HG02571 (cell line): Measurements from ENCODE around the gene NKX6-1.

Experiments used
- ATAC-seq: cut with Tn5 transposase; IDR thresholded peaks from one replicate; pipeline ENCODE4 v1.9.1; 2021; ENCODE audit warnings: mild to moderate bottlenecking, moderate library complexity; ENCODE audit not compliant: unreplicated experiment

Gene NKX6-1

DNA sequence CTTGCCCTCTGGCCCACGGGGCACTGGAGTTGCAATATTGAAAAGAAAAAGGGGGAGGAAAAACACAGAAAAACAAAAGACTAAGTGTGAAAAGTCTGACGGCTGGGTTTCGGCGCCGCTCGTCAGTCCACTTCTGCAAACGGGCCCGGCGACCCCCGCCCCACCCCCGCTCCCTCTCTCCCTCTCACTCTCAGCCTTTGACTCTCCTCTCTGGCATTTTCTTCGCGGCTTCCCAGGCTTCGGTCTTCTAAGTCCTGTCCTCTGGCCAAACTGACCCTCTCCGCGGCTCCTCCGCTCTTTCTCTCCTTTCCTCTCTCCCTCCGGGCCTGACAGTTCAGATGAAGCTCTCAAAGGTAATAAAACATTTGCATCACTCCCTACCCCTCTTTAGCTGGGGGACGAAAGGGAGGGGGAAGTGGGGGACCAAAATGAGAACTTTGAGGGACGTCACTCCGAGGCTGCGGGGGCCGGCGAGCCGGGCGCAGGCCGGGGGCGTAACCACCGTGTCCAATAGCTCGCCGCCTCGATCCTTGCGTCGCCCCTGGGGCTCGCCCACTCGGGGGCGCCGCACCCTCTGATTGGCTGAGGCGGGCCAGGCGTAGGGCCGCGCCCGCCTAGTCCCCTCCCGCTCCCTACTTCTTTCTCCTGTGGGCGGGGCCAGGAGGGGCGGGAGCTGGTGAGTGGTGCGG lies at the start of gene NKX6-1:
Gene NKX6-1 (minus strand): TSS at position 358 of the 689 bp plus-strand sequence. CDS start 1,064 bp downstream, outside the sequence.
- no peak for ATAC-seq

DNA sequence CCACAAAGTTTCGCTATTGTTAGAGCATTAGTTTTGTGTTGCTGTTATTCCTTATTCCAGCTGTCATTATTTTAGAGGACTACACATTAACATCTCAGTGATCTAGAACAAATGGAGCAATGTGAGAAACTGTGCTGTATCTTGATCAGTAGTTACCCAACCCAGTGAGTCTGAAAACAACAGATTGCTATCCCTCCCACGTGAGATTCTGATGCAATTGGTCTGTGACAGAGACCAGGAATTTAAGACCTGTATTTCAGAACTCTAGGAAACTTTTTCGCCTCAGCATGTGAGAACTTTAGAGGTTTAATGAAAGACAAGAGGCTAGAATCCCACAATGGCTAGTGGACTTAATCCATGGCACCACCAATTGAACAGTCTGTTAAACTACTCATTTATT lies 48.1 kb upstream of the NKX6-1 start:
- no peak for ATAC-seq

DNA sequence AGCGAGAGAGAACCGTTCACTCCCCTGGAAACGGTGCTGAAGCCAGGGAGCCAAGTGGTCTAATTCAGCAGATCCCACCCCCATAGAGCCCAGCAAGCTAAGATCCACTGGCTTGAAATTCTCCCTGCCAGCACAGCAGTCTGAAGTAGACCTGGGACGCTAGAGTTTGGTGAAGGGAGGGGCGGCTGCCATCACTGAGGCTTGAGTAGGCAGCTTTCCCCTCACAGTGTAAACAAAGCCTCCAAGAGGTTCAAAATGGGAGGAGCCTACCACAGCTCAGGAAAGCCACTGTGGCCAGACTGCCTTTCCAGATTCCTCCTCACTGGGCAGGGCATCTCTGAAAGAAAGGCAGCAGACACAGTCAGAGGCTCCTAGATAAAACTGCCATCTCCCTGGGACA lies 46.0 kb upstream of the NKX6-1 start:
- ATAC-seq, result no peak

DNA sequence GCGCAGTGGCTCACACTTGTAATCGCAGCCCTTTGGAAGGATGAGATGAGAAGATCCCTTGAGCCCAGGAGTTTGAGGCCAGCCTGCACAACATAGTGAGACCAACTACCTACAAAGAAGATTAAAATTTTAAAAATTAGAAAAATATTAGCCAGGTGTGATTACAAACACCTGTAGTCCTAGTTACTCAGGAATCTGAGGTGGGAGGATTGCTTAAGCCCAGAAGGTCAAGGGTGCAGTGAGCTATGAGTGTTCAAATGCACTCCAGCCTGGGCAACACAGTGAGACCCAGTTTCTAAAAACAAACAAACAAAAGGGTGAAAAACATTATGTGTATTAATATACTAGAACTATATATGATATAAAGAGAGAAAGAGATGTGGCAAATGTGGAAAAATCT lies 36.8 kb upstream of the NKX6-1 start:
- ATAC-seq, result no peak

DNA sequence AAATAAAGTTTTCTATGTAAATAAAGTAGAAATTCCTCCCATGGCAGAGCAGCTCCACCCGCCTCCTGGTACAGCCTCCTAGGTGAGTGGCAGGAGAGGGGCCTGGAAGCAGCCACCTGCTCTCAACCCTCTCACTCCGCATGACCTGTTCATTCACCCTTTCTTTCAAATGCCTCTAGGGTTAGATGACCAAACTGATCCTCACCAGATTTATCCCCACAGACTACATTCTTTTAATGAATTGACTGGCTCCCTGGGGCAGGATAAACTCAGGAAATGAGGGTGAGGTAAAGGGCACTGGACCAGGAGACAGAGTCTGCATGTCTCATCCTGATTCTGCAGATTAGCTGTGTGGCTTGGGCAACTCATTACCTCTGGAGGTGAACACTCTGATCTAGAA lies 32.6 kb upstream of the NKX6-1 start:
- ATAC-seq, result no peak

DNA sequence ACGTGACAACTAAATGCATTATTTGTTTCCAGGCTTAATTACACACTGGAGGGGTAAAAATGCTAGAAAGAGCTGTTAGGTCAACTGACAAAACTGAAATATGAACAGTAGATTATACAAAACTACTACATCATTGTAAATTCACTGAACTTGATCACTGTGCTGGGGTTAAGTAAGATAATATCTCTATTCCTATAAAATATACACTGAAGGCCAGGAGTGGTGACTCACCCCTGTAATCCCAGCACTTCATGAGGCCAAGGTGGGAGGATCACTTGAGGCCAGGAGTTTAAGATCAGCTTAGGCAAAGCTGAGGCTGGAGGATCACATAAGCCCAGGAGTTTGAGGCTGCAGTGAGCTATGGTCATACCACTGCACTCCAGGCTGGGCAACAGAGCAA lies 31.8 kb upstream of the NKX6-1 start:
- no peak for ATAC-seq

DNA sequence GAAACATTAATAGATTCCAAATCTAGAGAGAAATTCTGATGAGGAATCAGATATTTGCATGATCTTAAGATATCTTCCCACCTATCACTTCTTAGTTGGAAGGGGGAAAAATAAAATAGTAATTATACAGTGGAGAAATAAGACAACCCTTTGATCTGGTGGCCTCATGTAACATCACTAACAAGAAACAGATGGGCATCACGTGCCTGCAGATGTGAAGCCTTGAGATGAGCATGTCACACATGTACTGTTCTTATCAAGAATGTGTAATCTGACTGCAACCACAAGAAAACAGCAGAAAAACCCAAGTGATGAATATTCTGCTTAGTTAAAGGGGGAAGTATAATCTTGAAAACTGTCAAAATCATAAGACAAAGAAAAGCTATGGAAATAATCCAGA lies 31.4 kb upstream of the NKX6-1 start:
- no peak for ATAC-seq

DNA sequence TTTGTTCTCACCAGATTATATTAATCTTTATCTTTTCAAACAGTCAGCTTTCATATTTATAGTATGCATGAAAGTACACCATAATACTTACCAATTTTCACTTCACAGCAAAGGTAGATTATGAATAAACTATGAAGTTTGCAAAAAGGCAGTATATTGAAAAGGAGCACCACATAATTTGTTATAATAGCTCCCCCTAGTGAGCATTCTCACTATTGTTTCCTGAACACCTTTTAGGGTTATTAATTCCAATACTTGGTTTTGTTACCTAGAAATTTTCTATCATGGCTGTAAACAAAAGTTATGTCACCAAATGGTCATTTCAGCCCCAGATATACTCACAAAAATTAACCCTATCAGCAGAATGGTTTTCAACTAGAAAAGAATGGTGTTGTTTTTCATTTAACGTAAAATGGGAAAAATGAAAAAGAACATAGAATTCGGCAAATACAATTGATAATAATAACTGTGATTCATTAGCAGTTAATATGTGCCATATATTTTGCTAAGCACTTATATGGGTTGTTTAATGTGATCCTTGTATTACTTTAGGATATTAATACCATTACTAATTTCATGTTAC lies 30.2 kb upstream of the NKX6-1 start:
- ATAC-seq, result no peak

DNA sequence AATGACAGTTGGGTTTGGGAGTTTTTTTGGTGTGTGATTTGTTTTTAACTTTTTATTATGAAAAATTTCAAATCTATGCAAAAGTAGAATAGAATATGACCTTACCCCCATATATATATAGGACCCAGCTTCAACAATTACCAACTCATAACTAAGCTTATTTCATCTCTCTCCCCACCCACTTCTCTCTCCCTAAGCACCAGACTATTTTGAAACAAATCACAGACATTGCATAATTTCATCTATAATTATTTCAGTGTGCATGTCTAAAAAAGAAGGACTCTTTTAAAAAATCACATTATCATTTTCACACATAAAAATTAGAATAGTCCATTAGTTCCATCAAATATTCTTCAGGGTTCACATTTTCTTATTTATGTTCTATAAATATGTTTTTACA lies 28.3 kb upstream of the NKX6-1 start:
- ATAC-seq, result no peak

DNA sequence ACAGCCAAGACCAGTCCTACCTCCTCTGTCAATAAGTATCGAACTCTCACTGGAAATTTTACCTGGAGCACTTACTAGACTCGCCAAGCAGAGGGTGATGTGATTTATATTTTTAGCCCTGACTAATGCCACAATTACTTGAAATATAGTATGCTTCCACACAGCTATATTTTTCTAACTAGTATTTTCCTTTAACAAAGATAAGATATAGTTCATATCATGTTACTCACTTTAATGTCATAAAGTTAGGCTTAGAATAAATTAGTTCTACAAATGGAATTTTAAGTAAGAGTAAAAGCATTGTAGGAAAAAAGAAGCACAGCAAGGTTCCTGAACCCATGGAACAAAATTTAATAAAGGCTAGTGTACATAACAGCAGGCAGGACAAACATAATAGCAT lies 16.0 kb upstream of the NKX6-1 start:
- no peak for ATAC-seq

DNA sequence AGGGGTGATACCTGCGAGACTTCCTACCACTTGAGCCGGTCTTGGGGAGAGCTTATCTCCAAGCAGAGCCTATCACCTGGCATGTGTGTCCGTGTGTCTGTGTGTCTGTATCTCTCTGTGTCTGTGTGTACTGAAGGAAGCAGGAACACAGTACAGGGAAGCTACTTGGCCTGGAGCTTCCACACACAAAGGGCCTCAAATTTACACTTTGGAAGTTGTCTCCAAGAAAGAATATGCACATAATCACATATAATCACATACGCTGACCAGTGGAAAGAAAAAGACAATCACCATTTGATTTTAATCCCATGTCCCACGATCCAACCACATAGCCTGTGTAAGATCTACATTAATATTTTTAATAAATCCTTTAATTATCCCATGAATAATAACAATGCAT lies 13.2 kb upstream of the NKX6-1 start:
- ATAC-seq, result no peak

DNA sequence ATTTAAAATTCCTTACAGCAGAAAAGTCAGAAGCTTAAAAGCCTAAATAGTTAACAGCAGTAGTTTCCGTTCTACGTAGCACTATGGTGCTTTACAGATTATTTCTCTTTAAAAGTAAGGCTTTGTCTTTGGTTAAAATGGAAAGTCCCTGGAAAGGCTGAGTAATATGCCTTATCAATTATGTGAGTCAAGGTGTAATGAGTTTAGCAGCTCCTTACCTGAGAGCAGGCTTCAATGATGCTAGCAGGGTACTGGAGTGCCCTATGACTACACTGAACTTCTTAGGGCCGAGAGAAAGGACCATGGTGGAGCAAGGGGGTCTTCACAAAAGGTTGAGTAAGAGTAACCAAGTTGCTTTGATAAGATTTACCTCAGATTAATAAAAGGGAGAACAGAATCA lies 12.6 kb upstream of the NKX6-1 start:
- ATAC-seq, result no peak

DNA sequence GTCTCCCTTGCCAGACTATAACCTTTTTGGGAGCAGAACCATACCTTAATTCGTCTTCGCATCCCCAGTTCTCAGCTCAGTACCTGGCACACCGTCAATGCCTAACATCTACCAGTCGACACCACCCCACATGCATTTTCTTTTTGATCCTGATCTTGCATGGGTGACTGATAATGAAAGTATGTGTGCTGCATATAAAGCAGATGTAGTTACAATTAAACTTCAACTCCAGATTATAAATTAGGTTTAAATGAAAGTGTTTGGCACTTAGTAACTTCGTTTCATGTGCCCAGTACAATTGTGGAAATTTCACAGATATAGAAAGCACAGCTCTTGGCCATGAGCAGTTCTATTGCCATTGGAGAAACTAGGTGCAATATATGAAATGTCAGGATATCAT lies 8.8 kb upstream of the NKX6-1 start:
- no peak for ATAC-seq

DNA sequence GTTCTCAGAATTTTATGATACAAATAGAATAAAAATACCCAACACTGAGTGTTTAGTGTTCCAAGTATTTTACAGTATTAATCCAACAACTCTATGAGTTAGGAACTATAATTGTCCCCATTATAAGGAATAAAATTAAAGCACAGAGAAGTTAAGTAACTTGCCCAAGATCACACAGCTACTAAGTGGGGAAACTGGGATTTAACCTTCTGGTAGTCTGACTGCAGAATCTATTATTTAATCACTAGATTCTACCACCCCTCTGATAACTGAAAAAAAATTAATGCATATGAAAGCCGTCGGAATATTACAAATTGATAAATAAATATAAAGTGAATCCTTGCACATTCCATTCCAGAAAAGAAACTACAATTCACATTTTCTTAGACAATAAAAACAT lies 5.7 kb upstream of the NKX6-1 start:
- no peak for ATAC-seq

DNA sequence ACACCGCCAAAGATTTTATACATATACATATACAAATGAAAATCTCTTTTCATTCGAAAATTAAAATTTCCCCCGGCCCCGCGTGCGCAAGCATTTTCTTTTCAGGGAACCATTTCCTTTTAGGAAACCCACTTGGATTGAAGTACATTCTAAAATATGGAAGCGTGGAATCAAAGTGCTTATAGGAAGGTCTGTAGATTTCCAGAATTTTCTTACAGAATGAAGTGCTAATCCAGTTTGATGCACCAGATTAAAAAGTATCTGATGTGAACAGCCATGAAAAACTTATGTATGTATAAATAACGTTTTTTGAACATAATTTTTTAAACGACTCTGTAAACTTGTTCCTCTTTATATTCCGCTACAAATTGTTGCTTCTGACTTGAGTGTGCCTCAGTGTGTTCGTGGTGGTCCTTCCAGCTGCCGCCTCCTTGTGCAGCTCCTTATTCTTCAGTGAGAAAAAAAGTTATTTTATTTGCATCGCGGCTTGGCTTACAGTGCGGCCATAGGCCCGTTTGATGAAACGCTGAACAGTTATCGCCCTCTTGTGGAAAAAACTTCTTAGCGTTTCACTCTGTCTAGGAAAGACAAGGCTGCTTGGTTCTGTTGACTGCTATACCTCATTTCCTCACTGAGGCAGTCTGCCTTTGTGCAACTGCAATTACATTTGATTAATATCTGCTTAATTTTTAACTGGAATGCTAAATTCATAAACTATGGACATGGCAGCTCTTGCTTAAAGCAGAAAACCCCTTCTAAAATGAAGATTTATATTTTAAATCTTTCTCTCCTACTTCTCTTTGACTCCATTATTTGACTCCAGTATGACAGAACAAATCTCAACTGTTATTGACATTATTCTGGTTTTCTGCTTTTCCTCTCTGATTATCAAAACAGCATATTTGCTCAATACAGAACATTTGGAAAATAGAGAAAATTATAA lies 4.7 kb upstream of the NKX6-1 start:
- ATAC-seq, result peak; percentile 65

DNA sequence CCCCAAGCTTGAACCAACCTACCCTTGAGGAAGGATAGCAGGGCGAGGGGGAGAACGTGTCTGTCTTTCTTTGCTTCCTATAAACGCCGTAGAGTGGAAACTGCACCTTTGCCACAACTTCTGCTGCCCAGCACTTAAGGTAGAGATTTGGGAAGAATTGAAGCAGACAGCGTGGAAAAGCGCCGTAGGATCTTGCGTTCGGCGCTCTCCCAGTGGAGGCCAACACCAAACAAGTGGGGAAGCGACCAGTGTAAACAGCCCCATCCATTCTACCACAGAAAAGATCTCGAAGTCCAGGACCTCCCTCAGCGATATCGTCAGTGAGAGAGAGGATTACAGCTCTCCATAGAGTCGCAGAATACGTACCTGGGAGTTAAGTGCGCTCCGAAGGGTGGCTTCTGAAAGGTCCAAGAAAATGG lies 3.9 kb upstream of the NKX6-1 start:
- no peak for ATAC-seq

DNA sequence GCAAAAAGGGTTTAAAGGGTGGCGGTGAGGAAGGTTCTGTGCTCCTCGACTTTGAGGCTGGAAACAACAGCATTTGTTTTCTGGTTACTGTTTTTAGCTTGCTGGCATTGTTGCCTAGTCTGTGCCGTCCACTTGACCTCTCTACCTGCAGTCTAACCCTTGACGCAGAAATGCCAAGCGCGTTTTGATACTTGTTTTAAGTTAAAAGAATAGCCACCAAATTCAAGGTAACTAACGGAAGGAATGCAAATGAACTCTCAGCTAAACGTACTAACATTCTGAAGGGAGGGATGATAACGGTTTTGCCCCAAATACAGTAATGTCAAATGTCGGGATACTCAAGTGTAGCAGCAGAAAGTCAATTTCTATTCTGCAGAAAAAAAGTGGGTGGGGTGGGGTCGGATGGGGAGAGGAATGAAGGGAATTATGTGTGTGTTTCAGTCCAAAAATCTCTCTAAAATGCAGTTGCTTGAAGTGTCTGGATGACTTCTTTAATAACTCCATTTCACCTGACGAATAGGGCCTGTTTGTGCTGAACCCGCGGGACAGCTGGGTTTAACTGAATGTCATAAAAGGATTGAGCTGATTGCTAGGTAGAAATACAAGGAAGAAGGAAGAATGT lies 3.4 kb upstream of the NKX6-1 start:
- ATAC-seq, result no peak

DNA sequence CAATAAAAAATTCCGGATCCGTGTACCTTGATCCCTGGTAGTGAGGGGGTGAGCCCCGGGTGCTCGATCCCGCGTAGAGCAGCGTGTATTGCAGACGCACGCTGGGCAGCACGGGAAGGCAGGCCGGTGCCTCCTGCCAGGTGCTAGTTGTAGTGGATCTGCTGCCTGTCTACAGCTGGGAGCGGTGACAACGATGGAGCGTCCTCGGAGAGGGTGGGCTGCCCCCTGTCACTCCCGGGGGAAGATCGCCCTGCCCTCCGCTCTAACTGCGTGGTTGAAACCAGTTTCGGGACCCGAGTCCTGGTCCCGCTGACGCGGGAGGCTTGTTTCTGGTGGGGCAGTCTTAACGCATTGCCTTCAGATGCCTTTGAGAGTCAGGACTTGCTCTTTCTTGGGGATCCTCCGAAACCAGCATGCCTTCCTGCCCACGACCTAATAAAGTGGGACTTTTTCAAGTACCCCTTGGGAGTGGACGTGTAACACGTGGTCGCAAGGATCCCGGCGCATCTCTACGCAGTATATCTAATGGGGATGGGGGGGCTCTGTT lies 2.7 kb upstream of the NKX6-1 start:
- no peak for ATAC-seq

DNA sequence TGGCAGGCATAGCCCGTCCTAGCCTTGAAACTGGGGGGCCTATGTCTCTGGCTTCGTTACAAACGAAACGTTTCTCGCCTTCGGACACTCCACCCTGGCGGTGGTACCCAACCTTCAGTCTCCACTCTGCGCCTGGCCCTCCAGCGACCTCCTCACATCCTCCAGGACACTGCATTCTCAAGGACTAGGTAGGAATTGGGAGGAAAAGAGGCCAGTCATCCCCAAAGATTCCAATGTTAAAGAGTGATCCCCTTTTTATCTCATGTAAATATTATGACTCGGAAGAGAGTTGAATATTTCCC lies 2.1 kb upstream of the NKX6-1 start:
- ATAC-seq, result no peak

DNA sequence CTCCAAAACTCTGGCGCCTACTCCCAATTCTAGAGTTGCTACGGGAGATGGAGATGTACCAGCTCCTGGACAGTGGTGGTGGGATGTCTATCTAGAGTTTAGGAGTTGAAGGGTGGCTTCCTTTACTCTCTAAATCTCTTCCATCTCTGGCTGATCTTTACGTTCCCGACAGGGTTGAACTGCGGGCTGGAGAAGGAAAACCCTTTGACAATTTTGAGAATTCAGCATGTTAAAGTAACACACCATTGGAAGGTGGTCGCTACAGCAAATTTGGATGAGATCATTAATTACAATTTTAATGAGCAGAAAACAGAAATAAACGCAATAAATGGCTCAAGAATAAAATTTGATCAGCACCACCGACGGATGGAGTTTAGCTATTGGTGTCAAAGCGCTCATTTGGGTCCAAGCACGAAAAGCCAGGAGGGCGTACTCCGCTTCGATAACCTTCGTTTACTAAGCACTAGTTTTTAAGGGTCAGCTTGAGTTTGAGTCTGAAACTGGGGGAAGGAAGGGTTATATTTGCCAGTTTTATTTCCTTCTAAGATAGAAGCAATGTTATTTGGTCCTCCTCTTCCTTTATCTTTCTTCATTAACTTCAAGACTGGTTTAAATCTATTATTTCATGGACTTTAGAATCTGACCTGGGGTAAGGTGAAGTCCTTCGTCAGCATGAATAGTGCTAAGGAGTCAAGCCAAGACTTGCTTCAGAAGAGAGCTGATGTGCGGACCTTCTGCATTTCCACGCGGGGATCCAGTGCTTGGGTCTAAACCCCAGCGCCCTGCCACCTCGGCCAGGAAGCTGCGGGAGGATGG lies 1.5 kb upstream of the NKX6-1 start:
- no peak for ATAC-seq

DNA sequence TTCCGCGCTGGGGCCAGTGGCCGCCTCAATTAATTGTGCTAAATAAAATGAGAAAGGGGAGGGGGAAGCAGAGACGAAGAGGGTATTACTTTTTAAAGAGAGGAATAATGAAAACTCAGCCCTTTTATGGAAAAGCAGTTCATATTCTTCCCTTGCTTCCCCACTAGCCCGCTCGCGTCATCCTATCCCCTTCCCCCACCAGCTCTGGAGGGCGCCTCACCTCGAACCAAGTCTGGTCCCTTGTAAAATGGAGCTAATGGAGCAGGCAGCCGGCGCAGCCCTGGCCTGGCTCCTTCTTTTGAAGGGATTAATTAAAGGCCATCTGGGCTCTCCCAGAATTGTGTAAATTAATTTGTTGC lies 511 bp upstream of the NKX6-1 start:
- no peak for ATAC-seq
